Central memory CD4-positive, alpha-beta T cell (primary cell): Measurements from ENCODE around the gene AFF3.

Source experiments
- DNase-seq: peaks from one replicate; pipeline ENCODE4 v3.0.0; 2022

AFF3 gene

GRCh38 chr2:99618579-99619097, 523.8 kb downstream of the AFF3 start:
- DNase-seq: no peak

- DNase-seq: no peak
Observed at GRCh38 chr2:99617811-99618210, 524.6 kb downstream of the AFF3 start.

- DNase-seq: no peak
Observed at GRCh38 chr2:99615247-99615771, 527.1 kb downstream of the AFF3 start.

- no peak for DNase-seq
Observed at GRCh38 chr2:99613980-99614379, 528.4 kb downstream of the AFF3 start.

- DNase-seq: no peak
Observed at GRCh38 chr2:99611786-99612185, 530.6 kb downstream of the AFF3 start.

GRCh38 chr2:99611034-99611433, 531.4 kb downstream of the AFF3 start:
- DNase-seq: no peak

GRCh38 chr2:99609851-99610381, 532.5 kb downstream of the AFF3 start:
- no peak for DNase-seq

GRCh38 chr2:99608861-99609260, 533.5 kb downstream of the AFF3 start:
- no peak for DNase-seq

- DNase-seq: no peak
Observed at GRCh38 chr2:99607861-99608491, 534.4 kb downstream of the AFF3 start.

GRCh38 chr2:99607454-99607853, 534.9 kb downstream of the AFF3 start:
- DNase-seq: no peak

GRCh38 chr2:99605036-99605435, 537.4 kb downstream of the AFF3 start:
- no peak for DNase-seq

- DNase-seq: no peak
Observed at GRCh38 chr2:99602476-99602875, 539.9 kb downstream of the AFF3 start.

- no peak for DNase-seq
Observed at GRCh38 chr2:99600981-99601651, 541.3 kb downstream of the AFF3 start.

GRCh38 chr2:99598441-99598840, 543.9 kb downstream of the AFF3 start:
- no peak for DNase-seq

GRCh38 chr2:99597616-99598015, 544.8 kb downstream of the AFF3 start:
- no peak for DNase-seq

- DNase-seq: no peak
Observed at GRCh38 chr2:99595373-99595772, 547.0 kb downstream of the AFF3 start.

GRCh38 chr2:99593692-99594427, 548.5 kb downstream of the AFF3 start:
- no peak for DNase-seq

- DNase-seq: no peak
Observed at GRCh38 chr2:99576775-99577174, 565.6 kb downstream of the AFF3 start.

- no peak for DNase-seq
Observed at GRCh38 chr2:99573634-99574251, 568.6 kb downstream of the AFF3 start.

- no peak for DNase-seq
Observed at GRCh38 chr2:99572373-99573164, 569.8 kb downstream of the AFF3 start.

GRCh38 chr2:99571954-99572353, 570.4 kb downstream of the AFF3 start:
- DNase-seq: no peak

GRCh38 chr2:99571533-99571932, 570.9 kb downstream of the AFF3 start:
- no peak for DNase-seq
